ENCODE data around the gene PAWR.
"Not testable (repeated sequence)": the region's sequence is repeated elsewhere in the genome, so short reads cannot be mapped to it uniquely, and the experiment has no call there.

GRCh38 chr12:79684338-79684737 lies 6.4 kb downstream of the PAWR start:
- not testable (repeated sequence) for TF ChIP-seq POLR2A (IDR thresholded peaks at IDR 0.05)
- TF ChIP-seq, protein P1, sequence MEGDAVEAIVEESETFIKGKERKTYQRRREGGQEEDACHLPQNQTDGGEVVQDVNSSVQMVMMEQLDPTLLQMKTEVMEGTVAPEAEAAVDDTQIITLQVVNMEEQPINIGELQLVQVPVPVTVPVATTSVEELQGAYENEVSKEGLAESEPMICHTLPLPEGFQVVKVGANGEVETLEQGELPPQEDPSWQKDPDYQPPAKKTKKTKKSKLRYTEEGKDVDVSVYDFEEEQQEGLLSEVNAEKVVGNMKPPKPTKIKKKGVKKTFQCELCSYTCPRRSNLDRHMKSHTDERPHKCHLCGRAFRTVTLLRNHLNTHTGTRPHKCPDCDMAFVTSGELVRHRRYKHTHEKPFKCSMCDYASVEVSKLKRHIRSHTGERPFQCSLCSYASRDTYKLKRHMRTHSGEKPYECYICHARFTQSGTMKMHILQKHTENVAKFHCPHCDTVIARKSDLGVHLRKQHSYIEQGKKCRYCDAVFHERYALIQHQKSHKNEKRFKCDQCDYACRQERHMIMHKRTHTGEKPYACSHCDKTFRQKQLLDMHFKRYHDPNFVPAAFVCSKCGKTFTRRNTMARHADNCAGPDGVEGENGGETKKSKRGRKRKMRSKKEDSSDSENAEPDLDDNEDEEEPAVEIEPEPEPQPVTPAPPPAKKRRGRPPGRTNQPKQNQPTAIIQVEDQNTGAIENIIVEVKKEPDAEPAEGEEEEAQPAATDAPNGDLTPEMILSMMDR (IDR thresholded peaks at IDR 0.05), result not testable (repeated sequence)

Data from breast epithelium (tissue), 3 donors.